BLaER1 (cell line): Measurements from ENCODE around the gene MAML1.
A peak's percentile ranks its signal among the peaks of the same experiment; 100 is the strongest.
"Not testable (repeated sequence)": the region's sequence is repeated elsewhere in the genome, so short reads cannot be mapped to it uniquely, and the experiment has no call there.

ENCODE experiments used
- H3K27ac ChIP-seq: shearing (Covaris generic); formaldehyde crosslinking; 2 replicates; pipeline ENCODE4 v1.8.1; 2022
- H3K27me3 ChIP-seq: shearing (Covaris generic); formaldehyde crosslinking; 2 replicates; pipeline ENCODE4 v1.8.1; 2022
- H3K36me3 ChIP-seq: shearing (Covaris generic); formaldehyde crosslinking; 2 replicates; pipeline ENCODE4 v1.8.1; 2022
- H3K4me1 ChIP-seq: shearing (Covaris generic); formaldehyde crosslinking; 2 replicates; pipeline ENCODE4 v1.8.1; 2022
- H3K4me2 ChIP-seq: shearing (Covaris generic); formaldehyde crosslinking; 2 replicates; pipeline ENCODE4 v1.8.1; 2022
- H3K4me3 ChIP-seq: shearing (Covaris generic); formaldehyde crosslinking; 2 replicates; pipeline ENCODE4 v1.8.1; 2022
- H3K9ac ChIP-seq: shearing (Covaris generic); formaldehyde crosslinking; 2 replicates; pipeline ENCODE4 v1.8.1; 2022
- H3K9me3 ChIP-seq: shearing (Covaris generic); formaldehyde crosslinking; 2 replicates; pipeline ENCODE4 v1.8.1; 2022
- H4K20me1 ChIP-seq: shearing (Covaris generic); formaldehyde crosslinking; 2 replicates; pipeline ENCODE4 v1.8.1; 2022
- Cebpa-rat ChIP-seq: shearing (Covaris generic); IDR thresholded peaks from 2 replicates; pipeline ENCODE4 v1.8.1; 2022

The MAML1 gene

DNA sequence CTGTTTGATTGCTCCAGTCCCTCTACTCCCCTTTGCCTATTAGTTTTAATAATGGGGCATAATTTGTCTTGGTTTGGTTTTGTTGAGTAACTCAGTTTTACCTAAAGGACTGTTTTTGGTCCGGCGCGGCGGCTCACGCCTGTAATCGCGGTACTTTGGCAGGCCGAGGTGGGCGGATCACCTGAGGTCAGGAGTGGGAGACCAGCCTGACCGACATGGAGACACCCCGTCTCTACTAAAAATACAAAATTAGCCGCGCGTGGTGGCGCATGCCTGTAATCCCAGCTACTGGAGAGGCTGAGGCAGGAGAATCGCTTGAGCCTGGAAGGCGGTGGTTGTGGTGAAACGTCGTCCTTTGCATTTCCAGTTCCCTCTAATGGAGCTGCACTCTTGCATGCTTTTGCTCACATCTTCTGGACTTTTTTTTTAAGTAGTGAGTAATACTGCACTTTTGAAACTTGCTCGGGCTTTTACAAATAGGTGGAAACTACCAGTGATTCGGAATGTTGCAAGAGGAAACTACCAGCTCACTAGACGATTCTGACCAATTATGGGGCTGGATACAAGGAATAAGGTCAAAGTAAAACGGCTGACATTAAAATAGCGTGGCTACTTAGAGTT, 721 bp upstream of the MAML1 start:
- Histone ChIP-seq H3K27ac (peak overlapping the region; percentile 28; the same call in 1 of the 2 replicates), H3K36me3 (peaks cover 58% of the 10 kb centered on the region), H3K4me2 (peak overlapping the region; percentile 64), H4K20me1 (peaks cover 40% of the 10 kb centered on the region), H3K9ac (peak overlapping the region; percentile 99; the same call in 1 of the 2 replicates), H3K27me3 (no peaks in the 10 kb centered on the region), H3K9me3 (no peaks in the 10 kb centered on the region), H3K4me1 (peaks cover 38% of the 10 kb centered on the region), H3K4me3 (peak overlapping the region; percentile 97)
- TF ChIP-seq Cebpa-rat = no peak

- no peaks in the 10 kb centered on the region for H3K9me3 ChIP-seq
- TF ChIP-seq Cebpa-rat = no peak
- H4K20me1 ChIP-seq = peaks cover 53% of the 10 kb centered on the region
- peak overlapping the region; percentile 99 for H3K9ac ChIP-seq
- H3K4me1 ChIP-seq = peaks cover 42% of the 10 kb centered on the region
- H3K36me3 ChIP-seq = peaks cover 58% of the 10 kb centered on the region
- H3K27ac ChIP-seq = peak overlapping the region; percentile 98
- peak overlapping the region; percentile 88 for H3K4me2 ChIP-seq
- no peaks in the 10 kb centered on the region for H3K27me3 ChIP-seq
- peak overlapping the region; percentile 97 for H3K4me3 ChIP-seq
These were observed 523 bp downstream of the MAML1 start for GRCh38 chr5:179732918-179733771.

DNA sequence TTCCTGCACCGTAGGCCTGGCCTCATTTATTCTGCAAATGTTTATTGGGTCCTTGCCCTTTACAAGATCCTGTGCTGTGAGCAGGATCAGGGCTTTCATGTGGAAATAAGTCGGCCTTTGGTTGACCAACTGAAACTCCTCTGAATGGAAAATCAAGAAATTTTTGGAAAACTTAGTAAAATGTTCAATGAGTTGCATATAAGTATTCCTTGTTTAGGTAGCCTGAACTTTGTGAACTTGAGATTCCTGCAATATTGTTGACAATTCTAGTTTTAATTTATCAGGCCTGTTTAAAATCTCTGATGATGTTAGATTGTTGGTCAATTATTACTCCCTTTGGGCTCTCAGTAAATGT, 1.1 kb downstream of the MAML1 start:
- peak overlapping the region; percentile 98 for H3K27ac ChIP-seq

DNA sequence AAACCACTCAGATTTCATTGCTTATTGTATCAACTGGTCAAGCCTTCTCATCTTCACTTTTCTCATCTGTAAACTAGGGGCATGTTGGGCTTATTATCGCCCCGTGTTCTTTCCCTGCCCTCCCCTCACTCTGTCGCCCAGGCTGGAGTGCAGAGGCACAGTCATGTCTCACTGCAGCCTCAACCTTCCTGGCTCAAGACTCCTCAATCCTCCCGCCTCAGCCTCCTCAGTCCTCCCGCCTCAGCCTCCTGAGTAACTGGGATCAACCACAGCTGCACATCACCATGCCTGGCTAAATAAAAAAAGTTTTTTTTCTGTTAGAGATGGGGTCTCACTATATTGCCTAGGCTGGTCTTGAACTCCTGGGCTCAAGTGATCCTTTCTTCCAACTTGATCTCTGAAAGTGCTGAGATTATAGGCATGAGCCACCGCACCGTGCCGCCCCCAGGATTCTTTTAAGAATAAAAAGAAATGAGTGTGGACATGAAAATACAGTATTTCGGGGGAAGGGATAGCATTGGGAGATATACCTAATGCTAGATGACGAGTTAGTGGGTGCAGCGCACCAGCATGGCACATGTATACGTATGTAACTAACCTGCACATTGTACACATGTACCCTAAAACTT, 2.0 kb downstream of the MAML1 start:
- Histone ChIP-seq H4K20me1 (peaks cover 68% of the 10 kb centered on the region), H3K27me3 (no peaks in the 10 kb centered on the region), H3K27ac (no peak overlapping the region), H3K4me3 (peak overlapping the region; percentile 97), H3K9ac (peak overlapping the region; percentile 99), H3K4me1 (peaks cover 42% of the 10 kb centered on the region), H3K36me3 (peaks cover 57% of the 10 kb centered on the region), H3K9me3 (no peaks in the 10 kb centered on the region), H3K4me2 (peak overlapping the region; percentile 88)
- no peak for TF ChIP-seq Cebpa-rat

More for the DNA sequence above, 1.1 kb downstream of the MAML1 start:
- Histone ChIP-seq H3K36me3 (peaks cover 57% of the 10 kb centered on the region), H3K4me3 (peak overlapping the region; percentile 97), H3K9me3 (no peaks in the 10 kb centered on the region), H4K20me1 (peaks cover 59% of the 10 kb centered on the region), H3K4me1 (peaks cover 42% of the 10 kb centered on the region), H3K9ac (peak overlapping the region; percentile 99), H3K27me3 (no peaks in the 10 kb centered on the region), H3K4me2 (peak overlapping the region; percentile 88)
- no peak for TF ChIP-seq Cebpa-rat

- peaks cover 35% of the 10 kb centered on the region for H3K4me1 ChIP-seq
- no peak overlapping the region for H3K4me3 ChIP-seq
- no peak for TF ChIP-seq Cebpa-rat
- no peak overlapping the region for H3K4me2 ChIP-seq
- H3K36me3 ChIP-seq = peaks cover 73% of the 10 kb centered on the region
- no peak overlapping the region for H3K9ac ChIP-seq
- H4K20me1 ChIP-seq = peaks cover 100% of the 10 kb centered on the region
- no peaks in the 10 kb centered on the region for H3K9me3 ChIP-seq
- H3K27me3 ChIP-seq = no peaks in the 10 kb centered on the region
- H3K27ac ChIP-seq = no peak overlapping the region
These were observed 6.1 kb downstream of the MAML1 start for GRCh38 chr5:179738742-179739141.

DNA sequence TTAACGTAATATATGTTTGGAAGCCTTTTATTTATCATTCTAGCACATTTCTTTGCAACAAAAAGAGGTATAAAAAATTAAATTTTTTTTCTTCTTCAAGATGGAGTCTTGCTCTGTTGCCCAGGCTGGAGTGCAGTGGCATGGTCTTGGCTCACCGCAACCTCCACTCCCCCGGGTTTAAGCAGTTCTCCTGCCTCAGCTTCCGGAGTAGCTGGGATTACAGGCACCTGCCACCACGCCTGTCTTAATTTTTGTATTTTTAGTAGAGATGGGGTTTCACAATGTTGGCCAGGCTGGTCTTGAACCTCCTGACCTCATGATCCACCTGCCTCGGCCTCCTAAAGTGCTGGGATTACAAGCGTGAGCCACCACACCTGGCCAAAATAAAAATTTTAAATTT, 11.5 kb downstream of the MAML1 start:
- not testable (repeated sequence) for H3K9me3 ChIP-seq, H3K9ac ChIP-seq, H3K4me1 ChIP-seq, H3K4me2 ChIP-seq, H3K27ac ChIP-seq, H3K4me3 ChIP-seq, H3K27me3 ChIP-seq
- H4K20me1 ChIP-seq = peaks cover 94% of the 10 kb centered on the region
- peaks cover 88% of the 10 kb centered on the region for H3K36me3 ChIP-seq

- Histone ChIP-seq H3K27me3 (no peaks in the 10 kb centered on the region), H3K9me3 (peaks cover 6% of the 10 kb centered on the region; the same call in 1 of the 2 replicates), H3K9ac (no peak overlapping the region), H3K4me3 (no peak overlapping the region), H3K36me3 (peaks cover 88% of the 10 kb centered on the region), H3K4me2 (no peak overlapping the region), H3K27ac (no peak overlapping the region), H3K4me1 (peaks cover 11% of the 10 kb centered on the region), H4K20me1 (peaks cover 94% of the 10 kb centered on the region)
- TF ChIP-seq Cebpa-rat = no peak
These were observed 14.2 kb downstream of the MAML1 start for GRCh38 chr5:179746872-179747271.

DNA sequence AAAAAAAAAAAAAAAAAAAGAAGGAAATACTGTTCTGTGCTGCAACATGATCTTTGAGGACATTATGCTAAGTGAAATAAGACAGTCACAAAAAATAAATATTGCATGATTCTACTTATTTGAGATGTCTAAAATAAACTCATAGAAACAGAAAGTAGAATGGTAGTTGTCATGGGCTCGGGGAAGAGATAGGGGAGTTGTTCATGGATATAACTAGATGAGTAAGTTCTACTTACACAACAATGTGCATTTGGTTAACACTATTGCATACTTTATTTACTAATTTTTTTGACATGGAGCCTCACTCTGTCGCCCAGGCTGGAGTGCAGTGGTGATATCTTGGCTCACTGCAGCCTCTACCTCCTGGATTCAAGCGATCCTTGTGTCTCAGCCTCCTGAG, 15.2 kb downstream of the MAML1 start:
- H3K27me3 ChIP-seq = no peaks in the 10 kb centered on the region
- no peak for TF ChIP-seq Cebpa-rat
- H3K27ac ChIP-seq = no peak overlapping the region
- peaks cover 11% of the 10 kb centered on the region for H3K4me1 ChIP-seq
- H3K4me3 ChIP-seq = no peak overlapping the region
- peaks cover 92% of the 10 kb centered on the region for H4K20me1 ChIP-seq
- peaks cover 82% of the 10 kb centered on the region for H3K36me3 ChIP-seq
- H3K4me2 ChIP-seq = no peak overlapping the region
- H3K9me3 ChIP-seq = peaks cover 6% of the 10 kb centered on the region; the same call in 1 of the 2 replicates
- no peak overlapping the region for H3K9ac ChIP-seq

- Histone ChIP-seq H4K20me1 (peaks cover 92% of the 10 kb centered on the region), H3K4me3 (no peak overlapping the region), H3K9me3 (peaks cover 6% of the 10 kb centered on the region; the same call in 1 of the 2 replicates), H3K4me2 (peak overlapping the region; percentile 23; the same call in 1 of the 2 replicates), H3K9ac (no peak overlapping the region), H3K27ac (no peak overlapping the region), H3K36me3 (peaks cover 75% of the 10 kb centered on the region), H3K27me3 (no peaks in the 10 kb centered on the region), H3K4me1 (peaks cover 27% of the 10 kb centered on the region)
- no peak for TF ChIP-seq Cebpa-rat
These were observed 17.4 kb downstream of the MAML1 start for GRCh38 chr5:179749857-179750508.
